HG02840 (cell line): ENCODE results near the gene DNAJC16.
"Not testable (repeated sequence)": the region's sequence is repeated elsewhere in the genome, so short reads cannot be mapped to it uniquely, and the experiment has no call there.

Experiments
- ATAC-seq: cut with Tn5 transposase; IDR thresholded peaks from one replicate; pipeline ENCODE4 v1.9.1; 2021; ENCODE audit warnings: mild to moderate bottlenecking, moderate library complexity, moderate number of reproducible peaks; ENCODE audit not compliant: unreplicated experiment, low FRiP score

The DNAJC16 gene

GRCh38 chr1:15506831-15507230 is 19.8 kb upstream of the DNAJC16 start:
- ATAC-seq, result no peak

GRCh38 chr1:15507278-15507677 is 19.4 kb upstream of the DNAJC16 start:
- ATAC-seq, result no peak

GRCh38 chr1:15508700-15509487 is 17.8 kb upstream of the DNAJC16 start:
- no peak for ATAC-seq

- ATAC-seq, result no peak
Observed at GRCh38 chr1:15509586-15509985, 17.1 kb upstream of the DNAJC16 start.

GRCh38 chr1:15510611-15511405 is 15.8 kb upstream of the DNAJC16 start:
- no peak for ATAC-seq

- ATAC-seq, result no peak
Observed at GRCh38 chr1:15513192-15513591, 13.5 kb upstream of the DNAJC16 start.

- ATAC-seq, result no peak
Observed at GRCh38 chr1:15513919-15514318, 12.7 kb upstream of the DNAJC16 start.

- ATAC-seq, result not testable (repeated sequence)
Observed at GRCh38 chr1:15514557-15514956, 12.1 kb upstream of the DNAJC16 start.

- ATAC-seq, result no peak
Observed at GRCh38 chr1:15515022-15515663, 11.5 kb upstream of the DNAJC16 start.

GRCh38 chr1:15519625-15520024 is 7.0 kb upstream of the DNAJC16 start:
- ATAC-seq, result no peak

GRCh38 chr1:15521206-15521906 is 5.3 kb upstream of the DNAJC16 start:
- ATAC-seq, result not testable (repeated sequence)

GRCh38 chr1:15522551-15522950 is 4.1 kb upstream of the DNAJC16 start:
- no peak for ATAC-seq

GRCh38 chr1:15523104-15524020 is 3.3 kb upstream of the DNAJC16 start:
- no peak for ATAC-seq

GRCh38 chr1:15524021-15524282 is 2.7 kb upstream of the DNAJC16 start, which contains the start of gene CASP9:
CASP9 (minus strand) TSS chr1:15524215; CDS start chr1:15524200, 15 bp downstream.
- no peak for ATAC-seq

GRCh38 chr1:15524283-15525049 is 2.2 kb upstream of the DNAJC16 start:
- ATAC-seq, result peak; percentile 39

- peak; percentile 36 for ATAC-seq
Observed at GRCh38 chr1:15525050-15526020, 1.3 kb upstream of the DNAJC16 start.

GRCh38 chr1:15526021-15526489 is 593 bp upstream of the DNAJC16 start:
- ATAC-seq, result no peak

- ATAC-seq, result no peak
Observed at GRCh38 chr1:15531003-15531402, 4.4 kb downstream of the DNAJC16 start.
